WI38 (cell line): ENCODE measurements around the gene OTOGL.

Experiments used
- H3K4me3 ChIP-seq: 2 replicates; pipeline ENCODE4 v1.5.1; 2011; ENCODE audit warnings: low read depth, mild to moderate bottlenecking, control low read depth, low read length
- CTCF ChIP-seq: IDR thresholded peaks from 2 replicates; pipeline ENCODE4 v1.5.1; 2012; ENCODE audit warnings: low read depth, mild to moderate bottlenecking, control low read depth, low read length

OTOGL gene

GRCh38 chr12:80272387-80272915 lies 173.1 kb downstream of the OTOGL start:
- no peak for TF ChIP-seq CTCF
- H3K4me3 ChIP-seq: no peak overlapping the region

GRCh38 chr12:80273144-80273543 lies 173.8 kb downstream of the OTOGL start:
- no peak overlapping the region for H3K4me3 ChIP-seq
- no peak for TF ChIP-seq CTCF

- TF ChIP-seq CTCF: no peak
- H3K4me3 ChIP-seq: no peak overlapping the region
Measured at GRCh38 chr12:80277732-80278131, 178.4 kb downstream of the OTOGL start.

- H3K4me3 ChIP-seq: no peak overlapping the region
- no peak for TF ChIP-seq CTCF
Measured at GRCh38 chr12:80282226-80282625, 182.9 kb downstream of the OTOGL start.

GRCh38 chr12:80282761-80283160 lies 183.4 kb downstream of the OTOGL start:
- TF ChIP-seq CTCF: no peak
- H3K4me3 ChIP-seq: no peak overlapping the region

- H3K4me3 ChIP-seq: no peak overlapping the region
- no peak for TF ChIP-seq CTCF
Measured at GRCh38 chr12:80291108-80291754, 191.9 kb downstream of the OTOGL start.

- no peak overlapping the region for H3K4me3 ChIP-seq
- no peak for TF ChIP-seq CTCF
Measured at GRCh38 chr12:80293347-80293746, 194.0 kb downstream of the OTOGL start.
